IMR-90 (cell line): ENCODE results near the gene TRMT10B. TPM values are rescaled to one million over a fixed set of nuclear protein-coding genes. Genes with fewer than 3 reads are reported as not detected.
A peak's percentile ranks its signal among the peaks of the same experiment; 100 is the strongest.

Experiments
- ATAC-seq: fragments of 200-7000 bp; cut with Tn5 transposase; 2 replicates; pipeline ENCODE4 v1.9.1; 2020; ENCODE audit warnings: low read depth, mild to moderate bottlenecking, moderate library complexity
- BruUV-seq: library from RNA; stranded (reverse); fragments of 400-500 nt; replicated peaks from 2 replicates; lab custom pipeline; 2021; lab: Mats Ljungman, UMichigan
- CTCF ChIA-PET: fragments of 300-600 bp; formaldehyde crosslinking; extraction: SDS; loops from one replicate; lab custom pipeline; 2021; ENCODE audit warnings: antibody characterized with exemption; lab: Yijun Ruan, JAX
- POLR2A ChIA-PET: fragments of 300-600 bp; sonication (Branson Sonifier 250); formaldehyde crosslinking; loops from one replicate; lab custom pipeline; 2022; ENCODE audit warnings: antibody characterized with exemption; ENCODE audit not compliant: unreplicated experiment; lab: Charles Lee
- DNase-seq: peaks from one replicate; pipeline ENCODE4 v3.0.0; 2013
- H2AFZ ChIP-seq: replicated peaks from 2 replicates; pipeline ENCODE3; 2013; ENCODE audit warnings: low read length, mild to moderate bottlenecking; ENCODE audit not compliant: poor library complexity
- H2AK5ac ChIP-seq: 2 replicates; pipeline ENCODE4 v1.6.1; 2013; ENCODE audit warnings: low read depth, low read length, inconsistent platforms
- H2AK9ac ChIP-seq: replicated peaks from 2 replicates; pipeline ENCODE3; 2013; ENCODE audit warnings: mild to moderate bottlenecking, low read depth, low read length, moderate library complexity; ENCODE audit not compliant: poor library complexity
- H2BK120ac ChIP-seq: 2 replicates; pipeline ENCODE4 v1.6.1; 2013; ENCODE audit warnings: low read depth, low read length, inconsistent platforms
- H2BK15ac ChIP-seq: 3 replicates; pipeline ENCODE4 v1.6.1; 2013; ENCODE audit warnings: low read depth, low read length, inconsistent platforms
- H2BK20ac ChIP-seq: 2 replicates; pipeline ENCODE4 v1.6.1; 2013; ENCODE audit warnings: low read depth, mild to moderate bottlenecking, inconsistent platforms, low read length, moderate library complexity
- H2BK5ac ChIP-seq: 2 replicates; pipeline ENCODE4 v1.6.1; 2013; ENCODE audit warnings: mild to moderate bottlenecking, low read depth, low read length, inconsistent platforms; ENCODE audit not compliant: poor library complexity, severe bottlenecking
- H3K14ac ChIP-seq: replicated peaks from 2 replicates; pipeline ENCODE4 v1.6.1; 2013; ENCODE audit warnings: low read depth, low read length, inconsistent platforms
- H3K18ac ChIP-seq: 2 replicates; pipeline ENCODE4 v1.6.1; 2013; ENCODE audit warnings: low read depth, low read length, control low read depth
- H3K23ac ChIP-seq: 2 replicates; pipeline ENCODE4 v1.6.1; 2013; ENCODE audit warnings: low read depth, low read length, inconsistent platforms
- H3K27ac ChIP-seq: 2 replicates; pipeline ENCODE4 v1.5.1; 2013; ENCODE audit warnings: mild to moderate bottlenecking, control low read depth, low read length; ENCODE audit not compliant: insufficient read depth
- H3K27me3 ChIP-seq: 2 replicates; pipeline ENCODE4 v1.6.1; 2013; ENCODE audit warnings: low read length; ENCODE audit not compliant: control insufficient read depth, insufficient read depth
- H3K36me3 ChIP-seq: 2 replicates; pipeline ENCODE4 v1.6.1; 2013; ENCODE audit warnings: low read length, mixed read lengths; ENCODE audit not compliant: control insufficient read depth, insufficient read depth
- H3K4ac ChIP-seq: 2 replicates; pipeline ENCODE4 v1.6.1; 2013; ENCODE audit warnings: low read depth, low read length, inconsistent platforms
- H3K4me1 ChIP-seq: 2 replicates; pipeline ENCODE4 v1.6.1; 2013; ENCODE audit warnings: low read length, mixed read lengths; ENCODE audit not compliant: control insufficient read depth, insufficient read depth
- H3K4me2 ChIP-seq: 2 replicates; pipeline ENCODE4 v1.6.1; 2013; ENCODE audit warnings: low read depth, mild to moderate bottlenecking, control low read depth, low read length, moderate library complexity
- H3K4me3 ChIP-seq: 2 replicates; pipeline ENCODE4 v1.5.1; 2013; ENCODE audit warnings: low read depth, mild to moderate bottlenecking, control low read depth, low read length, moderate library complexity; ENCODE audit not compliant: insufficient read depth
- H3K56ac ChIP-seq: 2 replicates; pipeline ENCODE4 v1.6.1; 2013; ENCODE audit warnings: low read length, inconsistent platforms; ENCODE audit not compliant: insufficient read depth; ENCODE audit errors: extremely low read depth
- H3K79me1 ChIP-seq, 2 experiments: 2 replicates each; pipeline ENCODE4 v1.6.1; 2013; ENCODE audit warnings: low read length in 2 of 2, inconsistent platforms in 1 of 2, low read depth in 1 of 2
- H3K9ac ChIP-seq: 2 replicates; pipeline ENCODE4 v1.6.1; 2013; ENCODE audit warnings: low read depth, low read length, control low read depth
- H3K9me1 ChIP-seq: 2 replicates; pipeline ENCODE4 v1.6.1; 2013; ENCODE audit warnings: low read length, inconsistent platforms; ENCODE audit not compliant: insufficient read depth
- H3K9me3 ChIP-seq: 2 replicates; pipeline ENCODE4 v1.6.1; 2013; ENCODE audit warnings: low read length; ENCODE audit not compliant: control insufficient read depth, insufficient read depth
- H4K20me1 ChIP-seq: 2 replicates; pipeline ENCODE4 v1.6.1; 2013; ENCODE audit warnings: low read length, inconsistent platforms; ENCODE audit not compliant: insufficient read depth
- H4K5ac ChIP-seq: 2 replicates; pipeline ENCODE4 v1.6.1; 2013; ENCODE audit warnings: mild to moderate bottlenecking, low read depth, low read length, control low read depth
- H4K8ac ChIP-seq, 2 experiments: 2 replicates each; pipeline ENCODE4 v1.6.1; 2013; ENCODE audit warnings: low read depth in 2 of 2, low read length in 2 of 2, control low read depth in 1 of 2, inconsistent platforms in 1 of 2
- H4K91ac ChIP-seq: 2 replicates; pipeline ENCODE4 v1.6.1; 2013; ENCODE audit warnings: low read depth, low read length, inconsistent platforms; ENCODE audit not compliant: insufficient read depth
- BHLHE40 ChIP-seq: fragments of 150-350 bp; IDR thresholded peaks from 2 replicates; pipeline ENCODE4 v1.6.1; 2016; ENCODE audit warnings: mild to moderate bottlenecking, low read depth, low read length
- CEBPB ChIP-seq: IDR thresholded peaks from 2 replicates; pipeline ENCODE4 v1.6.1; 2012; ENCODE audit warnings: low read depth, low read length, improper control_type of control experiment
- CHD1 ChIP-seq: IDR thresholded peaks from 2 replicates; pipeline ENCODE4 v1.6.1; 2012; ENCODE audit warnings: low read depth, low read length, improper control_type of control experiment
- CTCF ChIP-seq: conservative IDR thresholded peaks from 2 replicates; pipeline ENCODE4 v1.5.1; 2012; ENCODE audit warnings: mild to moderate bottlenecking, low read depth, low read length, improper control_type of control experiment
- ELK1 ChIP-seq: fragments of 150-350 bp; IDR thresholded peaks from 2 replicates; pipeline ENCODE4 v1.6.1; 2016; ENCODE audit warnings: low read depth, mild to moderate bottlenecking, low read length, moderate library complexity, borderline replicate concordance
- FOS ChIP-seq: fragments of 150-350 bp; IDR thresholded peaks from 2 replicates; pipeline ENCODE4 v1.6.1; 2016; ENCODE audit warnings: low read depth, low read length
- MAFK ChIP-seq: IDR thresholded peaks from 2 replicates; pipeline ENCODE4 v1.6.1; 2012; ENCODE audit warnings: low read depth, low read length, improper control_type of control experiment
- MAZ ChIP-seq: IDR thresholded peaks from 2 replicates; pipeline ENCODE4 v1.6.1; 2012; ENCODE audit warnings: low read depth, mild to moderate bottlenecking, low read length, improper control_type of control experiment, moderate library complexity, borderline replicate concordance
- MXI1 ChIP-seq: IDR thresholded peaks from 2 replicates; pipeline ENCODE4 v1.6.1; 2012; ENCODE audit warnings: low read depth, mild to moderate bottlenecking, low read length, moderate library complexity, borderline replicate concordance
- NFE2L2 ChIP-seq: fragments of 150-350 bp; IDR thresholded peaks from 2 replicates; pipeline ENCODE4 v1.6.1; 2016; ENCODE audit warnings: low read depth, mild to moderate bottlenecking, low read length
- POLR2A ChIP-seq: IDR thresholded peaks from 2 replicates; pipeline ENCODE4 v1.6.1; 2012; ENCODE audit warnings: mild to moderate bottlenecking, low read depth, low read length
- RAD21 ChIP-seq: IDR thresholded peaks from 2 replicates; pipeline ENCODE4 v1.6.1; 2012; ENCODE audit warnings: low read length, improper control_type of control experiment
- RCOR1 ChIP-seq: IDR thresholded peaks from 2 replicates; pipeline ENCODE4 v1.6.1; 2012; ENCODE audit warnings: mild to moderate bottlenecking, low read length, improper control_type of control experiment; ENCODE audit not compliant: insufficient replicate concordance
- SMC3 ChIP-seq: fragments of 150-350 bp; IDR thresholded peaks from 2 replicates; pipeline ENCODE4 v1.6.1; 2016; ENCODE audit warnings: low read depth, mild to moderate bottlenecking, antibody characterized with exemption, low read length, moderate library complexity
- WGBS, 2 experiments: methylation state at CpG; one replicate each; pipeline versions ENCODE4 v1.1.5 to v1.1.7; 2013; ENCODE audit warnings: missing lambda C conversion rate in 2 of 2; ENCODE audit not compliant: insufficient read length in 1 of 2; ENCODE audit errors: extremely low coverage in 2 of 2; 5-methylcytosine and 5-hydroxymethylcytosine counted together
- dilution Hi-C: fragments of 300-500 bp; cut with HindIII; formaldehyde crosslinking; loops from one replicate; pipeline ENCODE4 v1.14.3; 2018; ENCODE audit warnings: low sequenced_read_pairs; ENCODE audit not compliant: unreplicated experiment
- in situ Hi-C: fragments of 300-500 bp; cut with MboI; formaldehyde crosslinking; loops from 3 replicates; pipeline ENCODE4 v1.14.3; 2019; ENCODE audit warnings: low sequenced_read_pairs, inconsistent platforms, mixed read lengths
- intact Hi-C: fragments of 100-400 bp; cut with micrococcal nuclease; formaldehyde crosslinking; loops from 2 replicates; pipeline ENCODE4 v1.10.0; 2022
- polyA plus RNA-seq, 3 experiments: library from polyadenylated mRNA; depleted of rRNA; stranded (reverse); fragments of >200 nt; gene quantifications; 2 replicates each; pipeline ENCODE4 v1.2.3, GENCODE V29; 2012; ENCODE audit warnings: low replicate concordance in 1 of 3
- total RNA-seq: library from RNA; depleted of rRNA; stranded (reverse); fragments of >200 nt; gene quantifications from 2 replicates; pipeline ENCODE4 v1.2.3, GENCODE V29; 2012

Gene TRMT10B
- total and polyA plus RNA-seq, 2 of the 4 experiments (the other 2 are of a cell fraction), result 2.3 to 4.5 TPM

- Histone ChIP-seq H3K56ac (peak within 1 kb of the TSS; percentile 81), H4K91ac (peak within 1 kb of the TSS; percentile 63), H3K36me3 (peaks cover 13% of the 10 kb centered on the region), H3K4me3 (peak within 1 kb of the TSS; percentile 94), H2AK5ac (peak within 1 kb of the TSS; percentile 82), H3K27me3 (no peaks in the 10 kb centered on the region), H2BK20ac (no peak within 1 kb of the TSS), H2AK9ac (peak within 1 kb of the TSS; percentile 99), H3K9me3 (no peaks in the 10 kb centered on the region), H4K20me1 (peaks cover 14% of the 10 kb centered on the region; the same call in 1 of the 2 replicates), H4K5ac (peak within 1 kb of the TSS; percentile 97), H3K18ac (peak within 1 kb of the TSS; percentile 54), H3K27ac (peak within 1 kb of the TSS; percentile 95), H3K4me2 (peak within 1 kb of the TSS; percentile 97), H2AFZ (peak within 1 kb of the TSS; percentile 100), H2BK120ac (peak within 1 kb of the TSS; percentile 59), H3K23ac (peak within 1 kb of the TSS; percentile 93), H3K9me1 (peaks cover 2% of the 10 kb centered on the region; the same call in 1 of the 2 replicates), H3K14ac (peak within 1 kb of the TSS; percentile 95), H3K4me1 (peaks cover 3% of the 10 kb centered on the region; the same call in 1 of the 2 replicates), H2BK5ac (peak within 1 kb of the TSS; percentile 83), H2BK15ac (no peak within 1 kb of the TSS), H4K8ac (peak within 1 kb of the TSS; percentile 26 to 98), H3K4ac (peak within 1 kb of the TSS; percentile 92), H3K79me1 (peaks cover 29 to 42% of the 10 kb centered on the region in 2 experiments), H3K9ac (peak within 1 kb of the TSS; percentile 97)
- intact Hi-C loops (loop anchor here (2.0 kb wide), 2 partner anchors 38 to 194 kb away; no protein-coding TSS in a partner anchor), dilution Hi-C loops (no loop called here), in situ Hi-C loops (no loop called here)
- BruUV-seq, result no TSS peak
- 0% methylated on average over 37 of the region's 73 CpGs; no CpG with 5 or more reads in 1 of the 2 experiments for WGBS, 2 experiments
- DNase-seq, result peak; percentile 90
- ChIA-PET POLR2A (interaction anchor here (0.6 to 1.0 kb wide), 4 partner anchors 11 to 444 kb away, joined by 3 to 6 read pairs (median 4); no protein-coding TSS in a partner anchor), CTCF (interaction anchor here (0.9 kb wide), 1 partner anchor 9 kb away, joined by 3 read pairs; no protein-coding TSS in a partner anchor)
- ATAC-seq, result peak; percentile 90
- TF ChIP-seq NFE2L2, result no peak
- TF ChIP-seq CTCF, result 0 out of 2 replicates have a peak, but pooled peaks have one; percentile 4
- TF ChIP-seq FOS, result no peak
- TF ChIP-seq CHD1, result no peak
- TF ChIP-seq MXI1, result peak; percentile 26; the same call in 1 of the 2 replicates
- TF ChIP-seq BHLHE40, result no peak
- no peak for TF ChIP-seq RCOR1
- no peak for TF ChIP-seq ELK1
- TF ChIP-seq CEBPB, result no peak
- TF ChIP-seq POLR2A, result peak; percentile 68; the same call in 1 of the 2 replicates
- no peak; the same call in 1 of the 2 replicates for TF ChIP-seq MAZ
- peak; percentile 12; the same call in 1 of the 2 replicates for TF ChIP-seq SMC3
- TF ChIP-seq RAD21, result peak; percentile 9
- TF ChIP-seq MAFK, result no peak
Observed at GRCh38 chr9:37784616-37785483, 31.2 kb downstream of the TRMT10B start, which contains the start of gene EXOSC3. EXOSC3 (minus strand) TSS chr9:37785064; CDS start chr9:37785044, 20 bp downstream.
